MM.1S (cell line): Measurements from ENCODE around the gene MYBL2.
A peak's percentile ranks its signal among the peaks of the same experiment; 100 is the strongest.

Source experiments
- DNase-seq: peaks from one replicate; pipeline ENCODE4 v3.0.0-alpha.2; 2015
- H2AFZ ChIP-seq: fragments of 300-600 bp; sonication (generic); 2 replicates; pipeline ENCODE4 v1.6.0; 2016; ENCODE audit warnings: antibody characterized with exemption, low read length
- H3F3A ChIP-seq: fragments of 300-600 bp; sonication (generic); 2 replicates; pipeline ENCODE4 v1.6.1; 2016; ENCODE audit warnings: mild to moderate bottlenecking, antibody characterized with exemption, low read length, moderate library complexity, mixed read lengths; ENCODE audit not compliant: insufficient read depth
- H3K27ac ChIP-seq: fragments of 300-600 bp; sonication (generic); 2 replicates; pipeline ENCODE4 v1.5.1; 2016; ENCODE audit warnings: mild to moderate bottlenecking, low read length
- H3K27me3 ChIP-seq: fragments of 300-600 bp; sonication (generic); replicated peaks from 2 replicates; pipeline ENCODE4 v1.6.0; 2016; ENCODE audit warnings: low read length; ENCODE audit not compliant: insufficient read depth
- H3K36me3 ChIP-seq: fragments of 300-600 bp; sonication (generic); replicated peaks from 2 replicates; pipeline ENCODE4 v1.6.1; 2016; ENCODE audit warnings: mild to moderate bottlenecking, low read length, mixed read lengths; ENCODE audit not compliant: insufficient read depth
- H3K4me1 ChIP-seq: fragments of 300-600 bp; sonication (generic); 2 replicates; pipeline ENCODE4 v1.6.1; 2016; ENCODE audit warnings: low read length, mixed read lengths
- H3K4me2 ChIP-seq: fragments of 300-600 bp; sonication (generic); 2 replicates; pipeline ENCODE4 v1.6.0; 2016; ENCODE audit warnings: low read depth, low read length
- H3K4me3 ChIP-seq: fragments of 300-600 bp; sonication (generic); 2 replicates; pipeline ENCODE4 v1.5.1; 2016; ENCODE audit warnings: low read length, mixed read lengths
- H3K79me2 ChIP-seq: fragments of 300-600 bp; sonication (generic); 2 replicates; pipeline ENCODE4 v1.6.1; 2016; ENCODE audit warnings: mixed run types, low read length, mixed read lengths
- H3K9ac ChIP-seq: fragments of 300-600 bp; sonication (generic); 2 replicates; pipeline ENCODE4 v1.6.1; 2016; ENCODE audit warnings: low read length, mixed read lengths
- H3K9me2 ChIP-seq: fragments of 300-600 bp; sonication (generic); replicated peaks from 2 replicates; pipeline ENCODE4 v1.6.1; 2016; ENCODE audit warnings: mild to moderate bottlenecking, low read length, mixed read lengths; ENCODE audit not compliant: insufficient read depth
- H3K9me3 ChIP-seq: fragments of 300-600 bp; sonication (generic); replicated peaks from 2 replicates; pipeline ENCODE4 v1.6.1; 2016; ENCODE audit warnings: mild to moderate bottlenecking, low read length, mixed read lengths; ENCODE audit not compliant: insufficient read depth
- H4K20me1 ChIP-seq: fragments of 300-600 bp; sonication (generic); 2 replicates; pipeline ENCODE4 v1.6.1; 2016; ENCODE audit warnings: mild to moderate bottlenecking, low read length, moderate library complexity, mixed read lengths; ENCODE audit not compliant: insufficient read depth
- EZH2 ChIP-seq: fragments of 300-600 bp; sonication (generic); optimal IDR thresholded peaks from 2 replicates; pipeline ENCODE3; 2017; ENCODE audit warnings: low read depth, mild to moderate bottlenecking, antibody characterized with exemption, low read length, mixed read lengths
- EZH2phosphoT487 ChIP-seq: fragments of 300-600 bp; sonication (generic); IDR thresholded peaks from 2 replicates; pipeline ENCODE4 v1.6.1; 2018; ENCODE audit warnings: antibody characterized with exemption, low read length
- TF ChIP-seq, protein P1 (sequence below): fragments of 300-600 bp; sonication (generic); IDR thresholded peaks from 2 replicates; pipeline ENCODE4 v1.5.1; 2016; ENCODE audit warnings: antibody characterized with exemption, low read length, mixed read lengths

MYBL2 gene

DNA sequence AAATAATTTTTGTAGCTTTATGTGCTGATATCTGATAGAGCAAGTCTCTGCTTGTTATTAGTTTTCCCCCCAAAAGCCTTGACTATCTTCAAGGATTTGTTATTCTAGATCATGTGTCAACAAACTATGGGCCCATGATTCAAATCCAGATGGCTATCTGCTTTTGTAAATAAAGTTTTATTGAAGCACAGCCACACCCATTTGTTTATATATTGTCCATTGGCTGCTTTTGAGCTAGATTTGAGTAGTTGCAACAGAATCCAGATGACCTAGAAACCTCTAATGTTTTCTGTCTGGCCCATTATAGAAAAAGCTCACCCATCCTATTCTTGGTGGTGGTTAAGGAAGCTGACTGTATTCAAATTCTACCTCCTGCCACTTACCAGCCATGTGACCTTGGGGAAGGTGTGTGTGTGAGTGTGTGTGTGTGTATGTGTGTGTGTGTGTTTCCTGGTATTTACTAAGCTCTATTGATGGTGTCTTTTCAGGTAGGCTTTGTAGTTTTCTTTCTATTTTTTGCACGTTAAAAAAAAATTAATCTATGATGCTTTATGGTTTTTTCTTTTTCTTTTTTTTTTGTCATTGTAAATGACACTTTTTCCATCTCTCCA, 61.2 kb downstream of the MYBL2 start:
- H3K27ac ChIP-seq = peak overlapping the region; percentile 28; the same call in 1 of the 2 replicates
- H4K20me1 ChIP-seq = no peaks in the 10 kb centered on the region
- H3F3A ChIP-seq = peaks cover 8% of the 10 kb centered on the region
- TF ChIP-seq, protein P1, sequence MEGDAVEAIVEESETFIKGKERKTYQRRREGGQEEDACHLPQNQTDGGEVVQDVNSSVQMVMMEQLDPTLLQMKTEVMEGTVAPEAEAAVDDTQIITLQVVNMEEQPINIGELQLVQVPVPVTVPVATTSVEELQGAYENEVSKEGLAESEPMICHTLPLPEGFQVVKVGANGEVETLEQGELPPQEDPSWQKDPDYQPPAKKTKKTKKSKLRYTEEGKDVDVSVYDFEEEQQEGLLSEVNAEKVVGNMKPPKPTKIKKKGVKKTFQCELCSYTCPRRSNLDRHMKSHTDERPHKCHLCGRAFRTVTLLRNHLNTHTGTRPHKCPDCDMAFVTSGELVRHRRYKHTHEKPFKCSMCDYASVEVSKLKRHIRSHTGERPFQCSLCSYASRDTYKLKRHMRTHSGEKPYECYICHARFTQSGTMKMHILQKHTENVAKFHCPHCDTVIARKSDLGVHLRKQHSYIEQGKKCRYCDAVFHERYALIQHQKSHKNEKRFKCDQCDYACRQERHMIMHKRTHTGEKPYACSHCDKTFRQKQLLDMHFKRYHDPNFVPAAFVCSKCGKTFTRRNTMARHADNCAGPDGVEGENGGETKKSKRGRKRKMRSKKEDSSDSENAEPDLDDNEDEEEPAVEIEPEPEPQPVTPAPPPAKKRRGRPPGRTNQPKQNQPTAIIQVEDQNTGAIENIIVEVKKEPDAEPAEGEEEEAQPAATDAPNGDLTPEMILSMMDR = no peak
- TF ChIP-seq EZH2phosphoT487 (no peak), EZH2 (no peak)
- H3K4me2 ChIP-seq = peak overlapping the region; percentile 7; the same call in 1 of the 2 replicates
- no peaks in the 10 kb centered on the region for H3K9me3 ChIP-seq
- DNase-seq = peak; percentile 87
- no peak overlapping the region for H3K4me3 ChIP-seq
- no peak overlapping the region for H3K9ac ChIP-seq
- no peaks in the 10 kb centered on the region for H3K79me2 ChIP-seq
- no peaks in the 10 kb centered on the region for H3K36me3 ChIP-seq
- H2AFZ ChIP-seq = no peak overlapping the region
- H3K4me1 ChIP-seq = peaks cover 19% of the 10 kb centered on the region
- no peaks in the 10 kb centered on the region for H3K9me2 ChIP-seq
- H3K27me3 ChIP-seq = no peaks in the 10 kb centered on the region

DNA sequence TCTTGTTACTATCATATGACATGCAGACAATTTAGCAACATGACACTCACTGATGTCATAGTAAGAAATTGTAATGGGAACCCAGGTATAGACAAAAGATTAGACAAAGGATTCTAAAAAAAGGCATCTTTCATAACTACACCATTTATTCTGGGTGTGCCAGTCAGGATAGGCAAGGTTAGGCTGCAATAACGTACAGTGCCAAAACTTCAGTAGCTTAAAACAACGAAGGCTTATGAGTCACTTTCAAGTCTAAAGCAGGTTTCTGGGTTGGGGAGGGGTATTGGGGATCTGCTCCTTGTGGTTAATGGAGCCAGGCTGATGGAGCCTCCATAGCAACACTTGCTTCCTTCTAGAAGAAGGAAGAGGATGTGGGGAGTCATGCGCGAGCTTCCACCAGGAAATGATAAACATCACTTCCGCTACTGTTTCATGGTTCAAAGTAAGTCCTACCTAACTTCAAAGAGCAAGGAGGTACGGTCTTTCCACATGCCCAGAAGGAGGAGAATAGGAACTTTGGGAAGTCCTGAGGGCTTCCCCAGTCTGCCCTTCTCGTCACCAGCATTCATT, 61.9 kb downstream of the MYBL2 start:
- H2AFZ ChIP-seq = no peak overlapping the region
- H3K27me3 ChIP-seq = no peaks in the 10 kb centered on the region
- H3K9me2 ChIP-seq = no peaks in the 10 kb centered on the region
- no peaks in the 10 kb centered on the region for H4K20me1 ChIP-seq
- TF ChIP-seq EZH2phosphoT487 = no peak
- TF ChIP-seq, protein P1 = no peak
- no peak for TF ChIP-seq EZH2
- H3F3A ChIP-seq = peaks cover 12% of the 10 kb centered on the region
- peaks cover 26% of the 10 kb centered on the region for H3K4me1 ChIP-seq
- H3K9me3 ChIP-seq = no peaks in the 10 kb centered on the region
- no peaks in the 10 kb centered on the region for H3K79me2 ChIP-seq
- H3K36me3 ChIP-seq = no peaks in the 10 kb centered on the region
- H3K27ac ChIP-seq = peak overlapping the region; percentile 28; the same call in 1 of the 2 replicates
- peak overlapping the region; percentile 7; the same call in 1 of the 2 replicates for H3K4me2 ChIP-seq
- H3K4me3 ChIP-seq = no peak overlapping the region
- DNase-seq = no peak
- H3K9ac ChIP-seq = no peak overlapping the region

DNA sequence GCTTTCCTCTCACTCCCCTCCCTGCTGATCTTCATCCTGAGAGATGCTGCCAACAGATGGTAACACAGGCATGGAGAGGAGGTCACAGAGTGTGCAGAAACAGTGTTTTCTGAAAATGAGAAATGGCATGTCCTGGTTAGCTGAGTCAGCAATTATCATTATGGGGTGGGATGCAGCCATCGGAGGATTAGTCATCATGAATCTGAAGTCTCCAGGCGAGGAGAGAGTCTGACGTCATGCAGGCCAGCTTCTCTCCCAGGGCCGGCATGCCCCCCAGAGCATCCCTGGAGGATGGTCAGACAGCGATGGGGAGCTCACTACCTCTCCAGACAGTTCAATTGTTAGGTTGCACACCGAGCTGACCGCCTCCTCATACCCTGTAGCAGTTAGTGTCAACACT, 64.6 kb downstream of the MYBL2 start:
- H2AFZ ChIP-seq = no peak overlapping the region
- H3K27ac ChIP-seq = no peak overlapping the region
- H3F3A ChIP-seq = peaks cover 12% of the 10 kb centered on the region
- no peaks in the 10 kb centered on the region for H3K36me3 ChIP-seq
- H3K9me3 ChIP-seq = no peaks in the 10 kb centered on the region
- DNase-seq = no peak
- H3K4me1 ChIP-seq = peaks cover 28% of the 10 kb centered on the region
- no peaks in the 10 kb centered on the region for H3K27me3 ChIP-seq
- H3K79me2 ChIP-seq = no peaks in the 10 kb centered on the region
- no peak overlapping the region for H3K9ac ChIP-seq
- no peaks in the 10 kb centered on the region for H4K20me1 ChIP-seq
- no peaks in the 10 kb centered on the region for H3K9me2 ChIP-seq
- TF ChIP-seq EZH2 (no peak), EZH2phosphoT487 (no peak)
- TF ChIP-seq, protein P1 = no peak
- H3K4me3 ChIP-seq = no peak overlapping the region
- H3K4me2 ChIP-seq = no peak overlapping the region
